Measurements from ENCODE around the gene CADPS2.

Gene CADPS2

GRCh38 chr7:122553761-122554160, 332.5 kb downstream of the CADPS2 start:
- no peak for DNase-seq
- Histone ChIP-seq H3K36me3 (replicated peaks; ENCODE audit: insufficient read depth, low read length) (no peaks in the 10 kb centered on the region), H2AFZ (ENCODE audit: low read length) (no peak overlapping the region), H3K79me2 (ENCODE audit: low read length) (no peaks in the 10 kb centered on the region), H3K9me2 (replicated peaks; ENCODE audit: insufficient read depth, low read length) (no peaks in the 10 kb centered on the region), H3K27me3 (replicated peaks; ENCODE audit: insufficient read depth, low read length) (no peaks in the 10 kb centered on the region), H3F3A (ENCODE audit: insufficient read depth, low read length) (no peaks in the 10 kb centered on the region), H3K4me1 (ENCODE audit: low read length) (no peaks in the 10 kb centered on the region), H3K4me3 (ENCODE audit: low read length) (no peak overlapping the region), H3K27ac (ENCODE audit: low read length) (no peak overlapping the region), H4K20me1 (ENCODE audit: insufficient read depth, low read length) (no peaks in the 10 kb centered on the region), H3K9ac (ENCODE audit: low read length) (no peak overlapping the region), H3K9me3 (replicated peaks; ENCODE audit: insufficient read depth, low read length) (no peaks in the 10 kb centered on the region), H3K4me2 (ENCODE audit: low read depth, low read length) (no peak overlapping the region)
- TF ChIP-seq EZH2 (optimal IDR thresholded peaks at IDR 0.05; ENCODE audit: low read depth, low read length) (no peak), EZH2phosphoT487 (IDR thresholded peaks at IDR 0.05; ENCODE audit: low read length) (no peak)
- TF ChIP-seq, protein P1, sequence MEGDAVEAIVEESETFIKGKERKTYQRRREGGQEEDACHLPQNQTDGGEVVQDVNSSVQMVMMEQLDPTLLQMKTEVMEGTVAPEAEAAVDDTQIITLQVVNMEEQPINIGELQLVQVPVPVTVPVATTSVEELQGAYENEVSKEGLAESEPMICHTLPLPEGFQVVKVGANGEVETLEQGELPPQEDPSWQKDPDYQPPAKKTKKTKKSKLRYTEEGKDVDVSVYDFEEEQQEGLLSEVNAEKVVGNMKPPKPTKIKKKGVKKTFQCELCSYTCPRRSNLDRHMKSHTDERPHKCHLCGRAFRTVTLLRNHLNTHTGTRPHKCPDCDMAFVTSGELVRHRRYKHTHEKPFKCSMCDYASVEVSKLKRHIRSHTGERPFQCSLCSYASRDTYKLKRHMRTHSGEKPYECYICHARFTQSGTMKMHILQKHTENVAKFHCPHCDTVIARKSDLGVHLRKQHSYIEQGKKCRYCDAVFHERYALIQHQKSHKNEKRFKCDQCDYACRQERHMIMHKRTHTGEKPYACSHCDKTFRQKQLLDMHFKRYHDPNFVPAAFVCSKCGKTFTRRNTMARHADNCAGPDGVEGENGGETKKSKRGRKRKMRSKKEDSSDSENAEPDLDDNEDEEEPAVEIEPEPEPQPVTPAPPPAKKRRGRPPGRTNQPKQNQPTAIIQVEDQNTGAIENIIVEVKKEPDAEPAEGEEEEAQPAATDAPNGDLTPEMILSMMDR (IDR thresholded peaks at IDR 0.05; ENCODE audit: low read length), result no peak

DNA sequence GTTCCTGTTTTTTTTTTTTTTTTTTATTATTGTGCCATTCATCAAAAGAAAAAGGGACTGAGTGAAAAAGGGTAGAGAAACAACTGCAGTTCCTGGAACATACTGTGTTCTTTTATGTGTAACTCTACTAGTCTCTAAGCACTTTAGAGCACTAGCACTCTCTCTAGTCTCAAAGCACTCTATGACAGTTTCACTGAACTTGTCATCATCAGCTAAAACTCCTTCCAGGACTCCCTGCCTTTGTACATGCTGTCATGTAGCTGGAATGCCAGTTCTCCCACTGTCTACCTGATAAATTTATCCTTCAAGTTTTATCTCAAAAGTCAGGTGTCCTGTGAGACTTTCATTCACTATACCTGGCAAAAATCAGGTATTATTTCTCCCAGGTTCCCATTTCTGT, 333.5 kb downstream of the CADPS2 start:
- no peaks in the 10 kb centered on the region for H3K79me2 ChIP-seq (ENCODE audit: low read length)
- H3K4me1 ChIP-seq (ENCODE audit: low read length), result no peaks in the 10 kb centered on the region
- TF ChIP-seq EZH2 (optimal IDR thresholded peaks at IDR 0.05; ENCODE audit: low read depth, low read length) (no peak), EZH2phosphoT487 (IDR thresholded peaks at IDR 0.05; ENCODE audit: low read length) (no peak)
- TF ChIP-seq, protein P1 (IDR thresholded peaks at IDR 0.05; ENCODE audit: low read length), result no peak
- no peaks in the 10 kb centered on the region for H3K9me2 ChIP-seq (replicated peaks; ENCODE audit: insufficient read depth, low read length)
- H3K27ac ChIP-seq (ENCODE audit: low read length), result no peak overlapping the region
- no peaks in the 10 kb centered on the region for H3K27me3 ChIP-seq (replicated peaks; ENCODE audit: insufficient read depth, low read length)
- H3K36me3 ChIP-seq (replicated peaks; ENCODE audit: insufficient read depth, low read length), result no peaks in the 10 kb centered on the region
- no peaks in the 10 kb centered on the region for H3F3A ChIP-seq (ENCODE audit: insufficient read depth, low read length)
- H3K9ac ChIP-seq (ENCODE audit: low read length), result no peak overlapping the region
- no peak for DNase-seq
- H3K4me2 ChIP-seq (ENCODE audit: low read depth, low read length), result no peak overlapping the region
- no peaks in the 10 kb centered on the region for H4K20me1 ChIP-seq (ENCODE audit: insufficient read depth, low read length)
- H2AFZ ChIP-seq (ENCODE audit: low read length), result no peak overlapping the region
- no peaks in the 10 kb centered on the region for H3K9me3 ChIP-seq (replicated peaks; ENCODE audit: insufficient read depth, low read length)
- no peak overlapping the region for H3K4me3 ChIP-seq (ENCODE audit: low read length)

- H3K27ac ChIP-seq (ENCODE audit: low read length), result no peak overlapping the region
- H3K27me3 ChIP-seq (replicated peaks; ENCODE audit: insufficient read depth, low read length), result no peaks in the 10 kb centered on the region
- H3K4me3 ChIP-seq (ENCODE audit: low read length), result no peak overlapping the region
- no peaks in the 10 kb centered on the region for H3K9me3 ChIP-seq (replicated peaks; ENCODE audit: insufficient read depth, low read length)
- H3K9me2 ChIP-seq (replicated peaks; ENCODE audit: insufficient read depth, low read length), result no peaks in the 10 kb centered on the region
- TF ChIP-seq EZH2phosphoT487 (IDR thresholded peaks at IDR 0.05; ENCODE audit: low read length) (no peak), EZH2 (optimal IDR thresholded peaks at IDR 0.05; ENCODE audit: low read depth, low read length) (no peak)
- TF ChIP-seq, protein P1 (IDR thresholded peaks at IDR 0.05; ENCODE audit: low read length), result no peak
- no peak overlapping the region for H3K9ac ChIP-seq (ENCODE audit: low read length)
- no peak overlapping the region for H2AFZ ChIP-seq (ENCODE audit: low read length)
- no peaks in the 10 kb centered on the region for H3K79me2 ChIP-seq (ENCODE audit: low read length)
- H3K4me2 ChIP-seq (ENCODE audit: low read depth, low read length), result no peak overlapping the region
- H3K4me1 ChIP-seq (ENCODE audit: low read length), result peaks cover under 1% of the 10 kb centered on the region; the same call in 1 of the 2 replicates
- no peak for DNase-seq
- H3F3A ChIP-seq (ENCODE audit: insufficient read depth, low read length), result no peaks in the 10 kb centered on the region
- no peaks in the 10 kb centered on the region for H3K36me3 ChIP-seq (replicated peaks; ENCODE audit: insufficient read depth, low read length)
- no peaks in the 10 kb centered on the region for H4K20me1 ChIP-seq (ENCODE audit: insufficient read depth, low read length)
Measured at GRCh38 chr7:122550545-122550944, 335.7 kb downstream of the CADPS2 start.

Measured in MM.1S (cell line).